PC-9 (cell line): ENCODE data around the gene ZDHHC9. TPM values are rescaled to one million over a fixed set of nuclear protein-coding genes. Genes with fewer than 3 reads are reported as not detected.

ENCODE experiments used
- BruUV-seq: library from RNA; stranded (reverse); fragments of 400-500 nt; replicated peaks from 2 replicates; lab custom pipeline; 2021; lab: Mats Ljungman, UMichigan
- CTCF ChIA-PET: fragments of 300-600 bp; sonication (Branson Sonifier 250); formaldehyde crosslinking; loops from one replicate; lab custom pipeline; 2022; ENCODE audit warnings: antibody characterized with exemption; lab: Charles Lee
- POLR2A ChIA-PET: fragments of 300-600 bp; sonication (Branson Sonifier 250); formaldehyde crosslinking; loops from one replicate; lab custom pipeline; 2022; ENCODE audit warnings: antibody characterized with exemption; ENCODE audit not compliant: unreplicated experiment; lab: Charles Lee
- DNase-seq, 2 experiments: peaks; one replicate each; pipeline versions ENCODE4 v3.0.0 to v3.0.0-alpha.2; 2015 to 2022; ENCODE audit warnings: mixed read lengths in 1 of 2
- H2AFZ ChIP-seq: fragments of 200-600 bp; sonication (generic); 2 replicates; pipeline ENCODE4 v1.8.1; 2017; ENCODE audit warnings: antibody characterized with exemption
- H3F3A ChIP-seq: fragments of 200-600 bp; sonication (generic); 2 replicates; pipeline ENCODE4 v1.8.1; 2017; ENCODE audit warnings: antibody characterized with exemption, mild to moderate bottlenecking, low read depth; ENCODE audit not compliant: insufficient read depth
- H3K27ac ChIP-seq: fragments of 200-600 bp; sonication (generic); 2 replicates; pipeline ENCODE4 v1.6.1; 2016; ENCODE audit warnings: mixed run types
- H3K27me3 ChIP-seq: fragments of 200-600 bp; sonication (generic); 2 replicates; pipeline ENCODE4 v1.6.1; 2016; ENCODE audit warnings: low read depth, mixed run types; ENCODE audit not compliant: insufficient read depth
- H3K36me3 ChIP-seq: fragments of 200-600 bp; sonication (generic); 2 replicates; pipeline ENCODE4 v1.6.1; 2016; ENCODE audit warnings: low read depth, mixed run types
- H3K4me1 ChIP-seq: fragments of 200-600 bp; sonication (generic); replicated peaks from 2 replicates; pipeline ENCODE4 v1.6.1; 2016; ENCODE audit warnings: mixed run types; ENCODE audit not compliant: insufficient read depth
- H3K4me2 ChIP-seq: fragments of 200-600 bp; sonication (generic); 2 replicates; pipeline ENCODE4 v1.6.1; 2017; ENCODE audit warnings: mixed run types
- H3K4me3 ChIP-seq: fragments of 200-600 bp; sonication (generic); 2 replicates; pipeline ENCODE4 v1.6.1; 2016; ENCODE audit warnings: mixed run types
- H3K79me2 ChIP-seq: fragments of 200-600 bp; sonication (generic); 2 replicates; pipeline ENCODE4 v1.6.1; 2017; ENCODE audit warnings: low read depth, mixed run types
- H3K9me2 ChIP-seq: fragments of 200-600 bp; sonication (generic); 2 replicates; pipeline ENCODE4 v1.8.1; 2017; ENCODE audit warnings: mild to moderate bottlenecking; ENCODE audit not compliant: insufficient read depth
- H3K9me3 ChIP-seq: fragments of 200-600 bp; sonication (generic); 2 replicates; pipeline ENCODE4 v1.8.1; 2016; ENCODE audit warnings: low read depth; ENCODE audit not compliant: insufficient read depth
- H4K20me1 ChIP-seq: fragments of 200-600 bp; sonication (generic); 2 replicates; pipeline ENCODE4 v1.8.1; 2017; ENCODE audit not compliant: insufficient read depth
- EZH2 ChIP-seq: fragments of 200-600 bp; sonication (generic); IDR thresholded peaks from 2 replicates; pipeline ENCODE4 v1.8.0; 2017; ENCODE audit warnings: antibody characterized with exemption, low read depth
- intact Hi-C: fragments of 100-400 bp; cut with micrococcal nuclease; formaldehyde crosslinking; loops from one replicate; pipeline ENCODE4 v1.10.0; 2022; ENCODE audit not compliant: unreplicated experiment
- total RNA-seq: library from RNA; stranded (reverse); gene quantifications from 2 replicates; pipeline ENCODE4 v1.2.3, GENCODE V29; 2021
- TF ChIP-seq, protein P1 (sequence below): fragments of 200-600 bp; sonication (generic); conservative IDR thresholded peaks from 2 replicates; pipeline ENCODE4 v1.6.1; 2017; ENCODE audit warnings: mixed run types, antibody characterized with exemption, mild to moderate bottlenecking, moderate library complexity

The ZDHHC9 gene
- total RNA-seq, 1 experiment from 2014 or later, result 108 TPM

DNA sequence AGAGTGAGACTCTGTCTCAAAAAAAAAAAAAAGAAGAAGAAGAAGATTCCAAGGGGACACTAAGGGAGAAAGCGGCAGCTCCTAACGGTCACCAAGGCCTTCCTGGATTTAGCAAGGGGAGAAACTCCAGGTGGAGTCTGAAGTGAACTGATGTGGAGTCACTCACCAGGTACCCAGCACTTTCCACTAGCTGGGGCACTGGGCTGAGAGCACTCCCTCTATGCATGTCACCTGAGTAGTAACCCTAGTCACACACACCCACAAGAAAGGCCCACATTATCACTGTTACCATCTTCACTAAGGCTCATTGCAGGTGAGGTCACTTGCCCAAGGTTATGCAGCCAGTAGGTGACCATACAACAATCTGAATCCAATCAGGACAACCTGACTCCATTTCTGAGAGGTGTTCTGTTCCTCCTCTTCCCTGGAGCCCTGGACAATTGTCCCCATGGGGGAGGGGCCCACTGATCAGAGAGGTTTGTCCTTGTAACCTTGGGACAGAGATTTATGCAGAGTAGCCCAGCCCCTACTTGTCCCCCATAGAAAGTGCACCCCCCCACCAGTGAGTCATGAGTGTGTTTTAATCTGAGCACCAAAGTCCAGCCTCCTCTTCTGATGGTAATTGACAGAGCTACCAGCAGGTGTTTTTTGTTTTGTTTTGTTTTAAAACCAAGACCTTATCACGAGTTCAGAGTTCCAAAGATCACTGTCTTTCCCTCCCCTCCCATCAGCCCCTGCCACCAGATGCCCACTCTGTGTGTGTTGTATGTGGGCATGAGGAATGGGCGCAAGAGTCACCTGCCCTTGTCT, 69.8 kb downstream of the ZDHHC9 start:
- no TSS peak for BruUV-seq

DNA sequence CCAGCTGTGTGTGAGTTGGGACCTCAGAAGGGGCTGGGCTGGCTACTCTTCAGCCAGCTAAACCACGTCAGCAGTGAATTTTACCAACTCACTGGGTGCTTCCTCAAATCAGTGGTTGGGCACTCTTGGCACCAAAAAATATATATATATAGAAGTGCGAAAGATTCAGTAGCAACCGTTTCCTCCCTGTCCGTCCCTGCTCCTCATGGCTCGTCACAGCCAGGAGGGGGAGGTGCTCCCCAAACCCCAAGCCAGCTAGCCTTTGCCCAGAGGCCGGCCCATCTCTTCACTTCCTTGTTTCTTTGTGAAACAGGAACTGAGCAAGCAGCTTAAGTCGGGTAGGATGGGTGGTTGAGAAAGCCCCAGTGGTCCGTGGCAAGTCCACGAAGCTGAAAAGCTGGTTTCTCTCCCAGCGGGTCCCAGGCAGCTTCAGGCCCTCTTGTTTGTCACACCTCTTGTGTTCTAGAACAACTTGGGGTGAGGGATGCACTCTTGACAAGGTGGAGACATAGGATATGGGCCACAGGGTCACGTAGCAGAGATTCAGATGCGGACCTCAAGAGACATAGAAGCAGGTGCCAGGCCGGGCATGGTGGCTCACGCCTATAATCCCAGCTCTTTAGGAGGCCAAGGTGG, 70.8 kb downstream of the ZDHHC9 start:
- Histone ChIP-seq H3K9me2 (no peaks in the 10 kb centered on the region), H3K79me2 (no peaks in the 10 kb centered on the region), H2AFZ (no peak overlapping the region), H3K4me1 (no peaks in the 10 kb centered on the region), H3K4me3 (no peak overlapping the region), H3K4me2 (no peak overlapping the region), H3K27ac (no peak overlapping the region), H3K36me3 (no peaks in the 10 kb centered on the region), H4K20me1 (no peaks in the 10 kb centered on the region), H3F3A (0 out of 2 replicates have a peak, but pooled peaks cover 6% of the 10 kb centered on the region), H3K9me3 (no peaks in the 10 kb centered on the region), H3K27me3 (no peaks in the 10 kb centered on the region)
- no TSS peak for BruUV-seq
- ChIA-PET POLR2A (no interaction called here), CTCF (interaction anchor here (0.6 kb wide), 1 partner anchor 15 kb away, joined by 11 read pairs; no protein-coding TSS in a partner anchor)
- intact Hi-C loops, result no loop called here
- no peak for TF ChIP-seq EZH2
- TF ChIP-seq, protein P1, sequence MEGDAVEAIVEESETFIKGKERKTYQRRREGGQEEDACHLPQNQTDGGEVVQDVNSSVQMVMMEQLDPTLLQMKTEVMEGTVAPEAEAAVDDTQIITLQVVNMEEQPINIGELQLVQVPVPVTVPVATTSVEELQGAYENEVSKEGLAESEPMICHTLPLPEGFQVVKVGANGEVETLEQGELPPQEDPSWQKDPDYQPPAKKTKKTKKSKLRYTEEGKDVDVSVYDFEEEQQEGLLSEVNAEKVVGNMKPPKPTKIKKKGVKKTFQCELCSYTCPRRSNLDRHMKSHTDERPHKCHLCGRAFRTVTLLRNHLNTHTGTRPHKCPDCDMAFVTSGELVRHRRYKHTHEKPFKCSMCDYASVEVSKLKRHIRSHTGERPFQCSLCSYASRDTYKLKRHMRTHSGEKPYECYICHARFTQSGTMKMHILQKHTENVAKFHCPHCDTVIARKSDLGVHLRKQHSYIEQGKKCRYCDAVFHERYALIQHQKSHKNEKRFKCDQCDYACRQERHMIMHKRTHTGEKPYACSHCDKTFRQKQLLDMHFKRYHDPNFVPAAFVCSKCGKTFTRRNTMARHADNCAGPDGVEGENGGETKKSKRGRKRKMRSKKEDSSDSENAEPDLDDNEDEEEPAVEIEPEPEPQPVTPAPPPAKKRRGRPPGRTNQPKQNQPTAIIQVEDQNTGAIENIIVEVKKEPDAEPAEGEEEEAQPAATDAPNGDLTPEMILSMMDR, result no peak
- DNase-seq, result no peak

More for the DNA sequence above, 69.8 kb downstream of the ZDHHC9 start:
- Histone ChIP-seq H3K27me3 (no peaks in the 10 kb centered on the region), H3K9me2 (no peaks in the 10 kb centered on the region), H3K4me3 (no peak overlapping the region), H3K4me2 (no peak overlapping the region), H3K79me2 (no peaks in the 10 kb centered on the region), H2AFZ (no peak overlapping the region), H3F3A (0 out of 2 replicates have a peak, but pooled peaks cover 6% of the 10 kb centered on the region), H3K36me3 (no peaks in the 10 kb centered on the region), H4K20me1 (no peaks in the 10 kb centered on the region), H3K9me3 (no peaks in the 10 kb centered on the region), H3K4me1 (no peaks in the 10 kb centered on the region), H3K27ac (no peak overlapping the region)
- DNase-seq, result peak in 1 of 2 experiments; percentile 48
- ChIA-PET POLR2A (no interaction called here), CTCF (interaction anchor here (0.6 kb wide), 1 partner anchor 14 kb away, joined by 11 read pairs; no protein-coding TSS in a partner anchor)
- TF ChIP-seq EZH2, result no peak
- TF ChIP-seq, protein P1, result no peak
- intact Hi-C loops, result no loop called here

DNA sequence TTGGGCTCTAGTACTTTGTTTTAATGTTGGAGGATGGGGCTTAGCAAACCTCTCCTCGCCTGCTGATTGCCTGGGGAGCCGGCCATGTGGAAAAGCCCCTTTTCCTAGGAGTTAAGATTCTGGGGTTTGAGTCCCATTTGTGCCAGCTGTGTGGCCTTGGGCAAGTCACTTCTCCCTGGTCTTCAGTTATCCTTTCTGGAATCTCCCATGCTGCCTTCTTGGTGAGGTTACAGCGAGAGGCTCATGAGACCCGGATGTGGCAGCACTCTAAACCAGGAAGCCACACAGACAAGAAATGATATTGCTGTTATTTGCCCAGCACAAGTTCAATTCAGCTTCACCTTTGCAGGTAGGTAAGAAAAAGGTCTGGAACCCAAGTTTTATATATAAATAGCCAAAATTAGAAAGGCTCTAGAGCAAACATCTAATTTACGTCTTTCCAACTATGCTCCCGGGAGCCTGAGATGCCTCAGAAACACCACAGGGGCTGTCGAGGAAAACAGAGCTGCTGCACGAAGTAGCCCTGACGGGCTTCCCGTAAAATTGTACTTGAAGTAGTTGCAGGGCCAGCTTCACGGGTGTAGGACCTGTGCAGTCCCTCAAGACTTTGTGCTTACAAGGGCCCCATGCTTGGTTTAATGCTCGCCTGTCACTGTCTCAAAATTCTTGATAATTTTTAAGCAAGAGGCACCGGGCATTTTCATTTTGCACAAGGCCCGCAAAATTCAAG, 72.3 kb downstream of the ZDHHC9 start:
- Histone ChIP-seq H3K4me3 (no peak overlapping the region), H3K36me3 (no peaks in the 10 kb centered on the region), H3F3A (0 out of 2 replicates have a peak, but pooled peaks cover 6% of the 10 kb centered on the region), H3K9me2 (no peaks in the 10 kb centered on the region), H2AFZ (no peak overlapping the region), H3K4me1 (no peaks in the 10 kb centered on the region), H3K27me3 (no peaks in the 10 kb centered on the region), H3K9me3 (no peaks in the 10 kb centered on the region), H4K20me1 (no peaks in the 10 kb centered on the region), H3K79me2 (no peaks in the 10 kb centered on the region), H3K4me2 (no peak overlapping the region), H3K27ac (no peak overlapping the region)
- ChIA-PET CTCF (no interaction called here), POLR2A (no interaction called here)
- intact Hi-C loops, result no loop called here
- no peak for DNase-seq
- TF ChIP-seq, protein P1, result no peak
- no peak for TF ChIP-seq EZH2
- BruUV-seq, result no TSS peak
